H1 (cell line): Measurements from ENCODE around the gene IL16. TPM values are rescaled to one million over a fixed set of nuclear protein-coding genes. Genes with fewer than 3 reads are reported as not detected.

ENCODE experiments used
- CTCF ChIA-PET: fragments of 300-600 bp; sonication (Branson Sonifier 250); formaldehyde crosslinking; loops from one replicate; lab custom pipeline; 2021; ENCODE audit not compliant: partially characterized antibody; lab: Charles Lee
- POLR2A ChIA-PET: fragments of 300-600 bp; sonication (Branson Sonifier 250); formaldehyde crosslinking; loops from one replicate; lab custom pipeline; 2021; ENCODE audit warnings: inconsistent platforms; ENCODE audit not compliant: partially characterized antibody; lab: Charles Lee
- DNase-seq, 2 experiments: peaks; one replicate each; pipeline versions ENCODE4 v3.0.0 to v3.0.0-alpha.2; 2010 to 2022; ENCODE audit warnings: low spot score in 2 of 2, low read depth in 1 of 2, mixed read lengths in 1 of 2
- FAIRE-seq: peaks from 2 replicates; lab custom pipeline; 2011; peaks lifted over from hg19 to GRCh38; lab: Jason Lieb, UNC
- H2AFZ ChIP-seq: 2 replicates; pipeline ENCODE4 v1.8.1; 2012; ENCODE audit warnings: low read length, inconsistent platforms
- H2AK5ac ChIP-seq: 2 replicates; pipeline ENCODE4 v1.6.1; 2013; ENCODE audit warnings: low read depth, low read length
- H2BK120ac ChIP-seq: replicated peaks from 2 replicates; pipeline ENCODE3; 2013; ENCODE audit warnings: low read depth, low read length, inconsistent platforms
- H2BK12ac ChIP-seq: 2 replicates; pipeline ENCODE4 v1.6.1; 2013; ENCODE audit warnings: low read depth, low read length
- H2BK15ac ChIP-seq: 2 replicates; pipeline ENCODE4 v1.6.1; 2013; ENCODE audit warnings: low read length
- H2BK20ac ChIP-seq: 2 replicates; pipeline ENCODE4 v1.6.1; 2013; ENCODE audit warnings: low read length
- H2BK5ac ChIP-seq: 2 replicates; pipeline ENCODE4 v1.6.1; 2013; ENCODE audit warnings: low read depth, low read length
- H3K14ac ChIP-seq: 2 replicates; pipeline ENCODE4 v1.6.1; 2013; ENCODE audit warnings: inconsistent platforms; ENCODE audit not compliant: insufficient read length
- H3K18ac ChIP-seq: 2 replicates; pipeline ENCODE4 v1.6.1; 2013; ENCODE audit warnings: low read length; ENCODE audit errors: extremely low read depth
- H3K23ac ChIP-seq: 2 replicates; pipeline ENCODE4 v1.6.1; 2013; ENCODE audit warnings: inconsistent platforms; ENCODE audit not compliant: insufficient read length
- H3K23me2 ChIP-seq: 2 replicates; pipeline ENCODE4 v1.6.1; 2013; ENCODE audit warnings: low read depth, low read length
- H3K27ac ChIP-seq: 2 replicates; pipeline ENCODE4 v1.6.1; 2011; ENCODE audit warnings: low read depth, low read length, inconsistent platforms
- H3K27me3 ChIP-seq, 4 experiments: replicated peaks in 1 of 4; 1 replicate in 1 of 4; 2 replicates in 3 of 4; pipeline versions ENCODE4 v1.6.1 to v1.8.1; 2011 to 2013; ENCODE audit warnings: low read length in 3 of 4, mild to moderate bottlenecking in 3 of 4, inconsistent platforms in 2 of 4, mixed read lengths in 2 of 4, moderate library complexity in 1 of 4; ENCODE audit not compliant: control insufficient read depth in 3 of 4, insufficient read depth in 3 of 4; ENCODE audit errors: extremely low read depth in 1 of 4
- H3K36me3 ChIP-seq, 4 experiments: 2 replicates each; pipeline versions ENCODE4 v1.6.1 to v1.8.1; 2011 to 2013; ENCODE audit warnings: mild to moderate bottlenecking in 4 of 4, low read length in 3 of 4, moderate library complexity in 2 of 4, control low read depth in 1 of 4, inconsistent platforms in 1 of 4; ENCODE audit not compliant: insufficient read depth in 4 of 4, control insufficient read depth in 2 of 4
- H3K4ac ChIP-seq: replicated peaks from 2 replicates; pipeline ENCODE3; 2013; ENCODE audit warnings: low read length, low read depth, mixed read lengths, inconsistent platforms; ENCODE audit not compliant: insufficient read length
- H3K4me1 ChIP-seq, 4 experiments: replicated peaks in 1 of 4; 1 replicate in 1 of 4; 2 replicates in 3 of 4; pipeline versions ENCODE4 v1.6.1 to v1.8.1; 2011 to 2013; ENCODE audit warnings: low read length in 3 of 4, inconsistent platforms in 2 of 4, mixed read lengths in 1 of 4; ENCODE audit not compliant: insufficient read depth in 4 of 4, control insufficient read depth in 3 of 4
- H3K4me2 ChIP-seq, 2 experiments: 2 replicates each; pipeline versions ENCODE4 v1.6.1 to v1.8.1; 2011 to 2013; ENCODE audit warnings: low read depth in 2 of 2, low read length in 2 of 2, control low read depth in 1 of 2, inconsistent platforms in 1 of 2, mild to moderate bottlenecking in 1 of 2; ENCODE audit not compliant: insufficient read depth in 1 of 2
- H3K4me3 ChIP-seq, 4 experiments: fragments of 200-600, 300-600 bp in 1 of 4; sonication (generic), shearing (Covaris generic), sonication (Bioruptor Twin) in 1 of 4; 2 replicates each; pipeline versions ENCODE4 v1.5.1 to v1.8.1; 2011 to 2016; ENCODE audit warnings: low read length in 4 of 4, low read depth in 3 of 4, control low read depth in 2 of 4, inconsistent platforms in 2 of 4, mild to moderate bottlenecking in 2 of 4, mixed read lengths in 1 of 4, moderate library complexity in 1 of 4; ENCODE audit not compliant: insufficient read depth in 2 of 4; ENCODE audit errors: extremely low read depth in 1 of 4
- H3K56ac ChIP-seq: replicated peaks from 2 replicates; pipeline ENCODE3; 2013; ENCODE audit warnings: low read depth, mild to moderate bottlenecking, mixed read lengths, low read length, inconsistent platforms; ENCODE audit not compliant: insufficient read length
- H3K79me1 ChIP-seq: 2 replicates; pipeline ENCODE4 v1.6.1; 2013; ENCODE audit warnings: low read depth, low read length, control low read depth
- H3K79me2 ChIP-seq, 2 experiments: 2 replicates each; pipeline versions ENCODE4 v1.6.1 to v1.8.1; 2012 to 2013; ENCODE audit warnings: low read length in 2 of 2, mild to moderate bottlenecking in 2 of 2, inconsistent platforms in 1 of 2; ENCODE audit not compliant: insufficient read depth in 2 of 2, control insufficient read depth in 1 of 2
- H3K9ac ChIP-seq, 4 experiments: replicated peaks in 1 of 4; 1 replicate in 1 of 4; 2 replicates in 3 of 4; pipeline versions ENCODE4 v1.6.1 to v1.8.1; 2011 to 2013; ENCODE audit warnings: low read depth in 3 of 4, low read length in 3 of 4, control low read depth in 2 of 4, mild to moderate bottlenecking in 2 of 4, moderate library complexity in 2 of 4, inconsistent platforms in 1 of 4; ENCODE audit errors: extremely low read depth in 1 of 4
- H3K9me3 ChIP-seq, 2 experiments: 2 replicates each; pipeline versions ENCODE4 v1.6.1 to v1.8.1; 2012 to 2013; ENCODE audit warnings: mild to moderate bottlenecking in 2 of 2, moderate library complexity in 2 of 2, control low read depth in 1 of 2, inconsistent platforms in 1 of 2, low read depth in 1 of 2, low read length in 1 of 2, mixed read lengths in 1 of 2; ENCODE audit not compliant: insufficient read depth in 2 of 2
- H4K20me1 ChIP-seq, 2 experiments: replicated peaks in 1 of 2; 2 replicates each; pipeline versions ENCODE3 to v1.8.1; 2011 to 2013; ENCODE audit warnings: inconsistent platforms in 2 of 2, low read length in 2 of 2, mild to moderate bottlenecking in 1 of 2; ENCODE audit not compliant: insufficient read depth in 2 of 2, control insufficient read depth in 1 of 2
- H4K5ac ChIP-seq: 2 replicates; pipeline ENCODE4 v1.6.1; 2013; ENCODE audit warnings: low read length, low read depth, mixed read lengths, inconsistent platforms; ENCODE audit not compliant: insufficient read length
- H4K8ac ChIP-seq: 2 replicates; pipeline ENCODE4 v1.8.0; 2013; ENCODE audit warnings: mild to moderate bottlenecking, moderate library complexity, low read length, inconsistent platforms; ENCODE audit not compliant: insufficient read depth; ENCODE audit errors: extremely low read depth
- H4K91ac ChIP-seq: replicated peaks from 2 replicates; pipeline ENCODE3; 2013; ENCODE audit warnings: low read length, mixed read lengths, inconsistent platforms; ENCODE audit not compliant: insufficient read length
- ZNF274 ChIP-seq: IDR thresholded peaks from 2 replicates; pipeline ENCODE4 v1.7.0; 2012; ENCODE audit warnings: low read length, borderline replicate concordance; ENCODE audit errors: extremely low read depth
- WGBS, 2 experiments: shearing (Covaris generic) in 1 of 2; methylation state at CpG; one replicate each; pipeline versions ENCODE4 v1.1.6 to v1.1.7; 2013 to 2015; ENCODE audit warnings: low lambda C conversion rate in 2 of 2, mixed read lengths in 2 of 2, inconsistent platforms in 1 of 2, low coverage in 1 of 2, missing lambda C conversion rate in 1 of 2; ENCODE audit not compliant: insufficient replicate concordance in 2 of 2, insufficient coverage in 1 of 2, insufficient read length in 1 of 2; ENCODE audit errors: extremely low coverage in 1 of 2, missing lambda C conversion rate in 1 of 2; 5-methylcytosine and 5-hydroxymethylcytosine counted together
- polyA plus RNA-seq, 7 experiments: library from polyadenylated mRNA; depleted of rRNA in 3 of 7; stranded (reverse) in 5 of 7; unstranded in 2 of 7; fragments of >200 nt in 5 of 7; fragments of 200-250 nt in 2 of 7; gene quantifications; 1 replicate in 5 of 7; 2 replicates in 1 of 7; 4 replicates in 1 of 7; pipeline versions ENCODE4 v1.2.1 to v1.2.3, GENCODE V29; 2011 to 2013; ENCODE audit warnings: missing spikeins in 2 of 7, mixed read lengths in 2 of 7
- total RNA-seq: library from RNA; stranded (reverse); fragmentation: NEBNext Ultra II Directional; extraction: Animal tissue kit (Norgen Biotek cat#: 25700); gene quantifications from 2 replicates; pipeline ENCODE4 v1.2.1, GENCODE V29; 2021

The IL16 gene
- total and polyA plus RNA-seq, 2 of the 8 experiments (the other 6 are each of a cell fraction or from before 2014, with no cell fraction given), result 0.03 to 0.09 TPM

- H4K8ac ChIP-seq, result no peak overlapping the region
- H3K23me2 ChIP-seq, result no peaks in the 10 kb centered on the region
- no peak overlapping the region for H3K4ac ChIP-seq
- H2AFZ ChIP-seq, result no peak overlapping the region
- H3K27ac ChIP-seq, result no peak overlapping the region
- H3K18ac ChIP-seq, result no peak overlapping the region
- H4K91ac ChIP-seq, result no peak overlapping the region
- no peak overlapping the region for H3K4me3 ChIP-seq
- CTCF ChIA-PET, result interaction anchor here (0.8 to 2.7 kb wide), 4 partner anchors 31 to 345 kb away, joined by 3 to 14 read pairs (median 4); no protein-coding TSS in a partner anchor
- POLR2A ChIA-PET, result no interaction called here
- no peak overlapping the region for H3K14ac ChIP-seq
- no peak overlapping the region for H3K56ac ChIP-seq
- no peak overlapping the region for H2AK5ac ChIP-seq
- DNase-seq (no peak), FAIRE-seq (no peak)
- WGBS, 2 experiments, result 90% methylated on average over 7 of the region's 7 CpGs; no CpG with 5 or more reads in 1 of the 2 experiments
- H3K79me2 ChIP-seq, result no peaks in the 10 kb centered on the region
- H3K4me2 ChIP-seq, result no peak overlapping the region
- no peaks in the 10 kb centered on the region for H4K20me1 ChIP-seq
- no peaks in the 10 kb centered on the region for H3K27me3 ChIP-seq
- no peak for TF ChIP-seq ZNF274
- no peak overlapping the region for H3K9ac ChIP-seq
- no peak overlapping the region for H4K5ac ChIP-seq
- H2BK120ac ChIP-seq, result no peak overlapping the region
- no peak overlapping the region for H2BK20ac ChIP-seq
- no peak overlapping the region for H3K23ac ChIP-seq
- H3K4me1 ChIP-seq, result peaks cover 0 to 3% (median 0%) of the 10 kb centered on the region in 4 experiments; a peak in 1 of 7 replicates
- no peak overlapping the region for H2BK5ac ChIP-seq
- H3K9me3 ChIP-seq, result no peaks in the 10 kb centered on the region
- no peak overlapping the region for H2BK15ac ChIP-seq
- H2BK12ac ChIP-seq, result no peak overlapping the region
- H3K79me1 ChIP-seq, result no peaks in the 10 kb centered on the region
- no peaks in the 10 kb centered on the region for H3K36me3 ChIP-seq
These were observed 38.8 kb downstream of the IL16 start for GRCh38 chr15:81235276-81236123.
